Neural cell (in vitro differentiated cells): ENCODE results near the gene ADGRG6. TPM values are rescaled to one million over a fixed set of nuclear protein-coding genes. Genes with fewer than 3 reads are reported as not detected.
A peak's percentile ranks its signal among the peaks of the same experiment; 100 is the strongest.

Experiments used
- H2AFZ ChIP-seq: fragments of 200-600, 300-800 bp; sonication (generic), shearing (Covaris generic); 2 replicates; pipeline ENCODE4 v1.6.0; 2014; ENCODE audit warnings: low read depth, mild to moderate bottlenecking, antibody characterized with exemption, low read length, moderate library complexity
- H3F3A ChIP-seq: fragments of 200-600 bp; shearing (Covaris generic); 2 replicates; pipeline ENCODE4 v1.6.1; 2016; ENCODE audit warnings: mild to moderate bottlenecking, moderate library complexity, mixed read lengths, antibody characterized with exemption, low read length; ENCODE audit not compliant: insufficient read depth, poor library complexity, severe bottlenecking
- H3K27ac ChIP-seq: fragments of 200-600, 300-800 bp; sonication (generic), shearing (Covaris generic); 2 replicates; pipeline ENCODE4 v1.5.1; 2014; ENCODE audit warnings: mild to moderate bottlenecking, low read length, moderate library complexity
- H3K27me3 ChIP-seq: fragments of 300-800, 200-600 bp; sonication (generic), shearing (Covaris generic); 2 replicates; pipeline ENCODE4 v1.6.0; 2014; ENCODE audit warnings: mild to moderate bottlenecking, low read depth, low read length, moderate library complexity; ENCODE audit not compliant: insufficient read depth
- H3K36me3 ChIP-seq: fragments of 300-800, 200-600 bp; sonication (generic), shearing (Covaris generic); 2 replicates; pipeline ENCODE4 v1.5.1; 2014; ENCODE audit warnings: mild to moderate bottlenecking, antibody characterized with exemption, low read length, moderate library complexity; ENCODE audit not compliant: insufficient read depth
- H3K4me2 ChIP-seq: fragments of 300-800, 200-600 bp; sonication (generic), shearing (Covaris generic); 2 replicates; pipeline ENCODE4 v1.6.0; 2014; ENCODE audit warnings: mild to moderate bottlenecking, low read length
- H3K4me3 ChIP-seq: fragments of 300-800, 200-600 bp; sonication (generic), shearing (Covaris generic); 2 replicates; pipeline ENCODE4 v1.5.1; 2014; ENCODE audit warnings: mild to moderate bottlenecking, low read length, moderate library complexity
- H3K79me2 ChIP-seq: fragments of 200-600 bp; shearing (Covaris generic); replicated peaks from 2 replicates; pipeline ENCODE4 v1.6.0; 2014; ENCODE audit warnings: mild to moderate bottlenecking, low read length, moderate library complexity; ENCODE audit not compliant: insufficient read depth
- H3K9ac ChIP-seq: fragments of 300-800, 200-600 bp; sonication (generic), shearing (Covaris generic); 2 replicates; pipeline ENCODE4 v1.6.1; 2016; ENCODE audit warnings: mild to moderate bottlenecking, low read length, mixed read lengths
- H3K9me2 ChIP-seq: fragments of 200-600 bp; shearing (Covaris generic); 2 replicates; pipeline ENCODE4 v1.6.1; 2016; ENCODE audit warnings: mild to moderate bottlenecking, low read length, mixed read lengths; ENCODE audit not compliant: insufficient read depth
- H3K9me3 ChIP-seq: fragments of 200-600, 300-800 bp; sonication (generic), shearing (Covaris generic); 2 replicates; pipeline ENCODE4 v1.6.1; 2016; ENCODE audit warnings: mild to moderate bottlenecking, mixed run types, low read length, moderate library complexity, mixed read lengths
- H4K20me1 ChIP-seq: fragments of 200-600 bp; shearing (Covaris generic); 2 replicates; pipeline ENCODE4 v1.6.1; 2016; ENCODE audit warnings: mild to moderate bottlenecking, mixed run types; ENCODE audit not compliant: insufficient read depth
- EP300 ChIP-seq: fragments of 450-650 bp; conservative IDR thresholded peaks from 2 replicates; pipeline ENCODE4 v1.6.1; 2014; ENCODE audit warnings: antibody characterized with exemption, mild to moderate bottlenecking, moderate library complexity; ENCODE audit not compliant: poor library complexity, severe bottlenecking
- EZH2 ChIP-seq: fragments of 200-600, 300-800 bp; shearing (Covaris generic), sonication (generic); IDR thresholded peaks from 2 replicates; pipeline ENCODE4 v1.6.1; 2014; ENCODE audit warnings: antibody characterized with exemption, low read length, borderline replicate concordance, mild to moderate bottlenecking; ENCODE audit not compliant: insufficient read depth, poor library complexity, severe bottlenecking
- MXI1 ChIP-seq: fragments of 450-650 bp; conservative IDR thresholded peaks from 2 replicates; pipeline ENCODE4 v1.6.1; 2014; ENCODE audit warnings: antibody characterized with exemption, mild to moderate bottlenecking; ENCODE audit not compliant: poor library complexity, severe bottlenecking
- POLR2AphosphoS5 ChIP-seq: IDR thresholded peaks from 2 replicates; pipeline ENCODE4 v1.6.1; 2012
- RAD21 ChIP-seq: fragments of 450-650 bp; conservative IDR thresholded peaks from 2 replicates; pipeline ENCODE4 v1.6.1; 2014; ENCODE audit warnings: antibody characterized with exemption, mild to moderate bottlenecking, moderate library complexity
- SMC3 ChIP-seq: fragments of 450-650 bp; conservative IDR thresholded peaks from 2 replicates; pipeline ENCODE4 v1.6.1; 2014; ENCODE audit warnings: antibody characterized with exemption, mild to moderate bottlenecking, moderate library complexity; ENCODE audit not compliant: poor library complexity
- TAF1 ChIP-seq: IDR thresholded peaks from 2 replicates; pipeline ENCODE4 v1.6.1; 2012; ENCODE audit warnings: low read depth
- polyA plus RNA-seq: library from polyadenylated mRNA; depleted of rRNA; stranded (reverse); fragments of >200 nt; gene quantifications from 2 replicates; pipeline ENCODE4 v1.2.3, GENCODE V29; 2014
- TF ChIP-seq, protein P1 (sequence below): fragments of 450-650 bp; IDR thresholded peaks from 2 replicates; pipeline ENCODE4 v1.5.1; 2014; ENCODE audit warnings: antibody characterized with exemption, mild to moderate bottlenecking, moderate library complexity; ENCODE audit not compliant: poor library complexity, severe bottlenecking
- TF ChIP-seq, protein P2 (sequence below): IDR thresholded peaks from 2 replicates; pipeline ENCODE4 v1.6.1; 2012; ENCODE audit warnings: borderline replicate concordance

Gene ADGRG6
- polyA plus RNA-seq, 1 donor from 2014 or later, result 0.37 TPM

DNA sequence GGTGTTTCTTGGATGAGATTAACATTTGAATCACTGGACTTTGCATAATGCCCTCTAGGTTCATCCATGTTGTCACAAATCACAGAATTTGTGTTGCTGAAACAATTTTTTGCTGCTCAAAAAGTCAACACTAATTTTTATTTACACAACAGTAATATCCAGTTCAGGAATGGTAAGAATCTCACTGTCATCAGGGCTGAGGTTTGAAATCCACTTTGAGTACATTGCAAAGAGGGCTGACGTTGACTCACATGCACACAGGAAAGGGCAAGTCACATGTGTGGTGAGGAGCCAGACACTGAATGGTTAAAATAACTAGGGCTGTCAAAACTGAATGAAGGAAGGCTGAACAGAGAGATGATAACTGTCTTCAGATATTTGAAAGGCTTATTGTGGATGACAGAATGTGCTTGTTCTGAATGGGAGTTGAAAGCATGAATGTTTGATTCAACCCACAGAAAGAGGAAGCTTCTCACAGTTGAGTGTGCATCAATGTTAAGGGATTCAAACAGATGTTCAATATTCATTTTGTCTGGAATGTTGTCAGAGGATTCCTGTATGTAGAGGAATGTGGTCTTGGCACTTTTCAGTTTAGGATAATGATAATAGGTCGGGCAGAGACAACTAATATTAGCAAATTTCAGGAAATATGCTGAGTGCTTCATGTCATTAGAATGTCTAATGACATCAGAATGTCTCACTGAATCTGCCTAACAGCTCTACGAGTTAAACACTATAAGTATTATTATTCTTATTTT lies 3.6 kb upstream of the ADGRG6 start:
- Histone ChIP-seq H3K27me3 (peaks cover 30% of the 10 kb centered on the region), H3K36me3 (no peaks in the 10 kb centered on the region), H3K9me2 (no peaks in the 10 kb centered on the region), H2AFZ (no peak overlapping the region), H3K9ac (peak overlapping the region; percentile 10), H3K79me2 (no peaks in the 10 kb centered on the region), H3K4me2 (peak overlapping the region; percentile 36), H3F3A (no peaks in the 10 kb centered on the region), H3K4me3 (peak overlapping the region; percentile 6), H4K20me1 (no peaks in the 10 kb centered on the region), H3K27ac (peak overlapping the region; percentile 68), H3K9me3 (no peaks in the 10 kb centered on the region)
- peak; percentile 20 for TF ChIP-seq MXI1
- TF ChIP-seq EP300, result peak; percentile 97
- no peak for TF ChIP-seq SMC3
- TF ChIP-seq, protein P1, sequence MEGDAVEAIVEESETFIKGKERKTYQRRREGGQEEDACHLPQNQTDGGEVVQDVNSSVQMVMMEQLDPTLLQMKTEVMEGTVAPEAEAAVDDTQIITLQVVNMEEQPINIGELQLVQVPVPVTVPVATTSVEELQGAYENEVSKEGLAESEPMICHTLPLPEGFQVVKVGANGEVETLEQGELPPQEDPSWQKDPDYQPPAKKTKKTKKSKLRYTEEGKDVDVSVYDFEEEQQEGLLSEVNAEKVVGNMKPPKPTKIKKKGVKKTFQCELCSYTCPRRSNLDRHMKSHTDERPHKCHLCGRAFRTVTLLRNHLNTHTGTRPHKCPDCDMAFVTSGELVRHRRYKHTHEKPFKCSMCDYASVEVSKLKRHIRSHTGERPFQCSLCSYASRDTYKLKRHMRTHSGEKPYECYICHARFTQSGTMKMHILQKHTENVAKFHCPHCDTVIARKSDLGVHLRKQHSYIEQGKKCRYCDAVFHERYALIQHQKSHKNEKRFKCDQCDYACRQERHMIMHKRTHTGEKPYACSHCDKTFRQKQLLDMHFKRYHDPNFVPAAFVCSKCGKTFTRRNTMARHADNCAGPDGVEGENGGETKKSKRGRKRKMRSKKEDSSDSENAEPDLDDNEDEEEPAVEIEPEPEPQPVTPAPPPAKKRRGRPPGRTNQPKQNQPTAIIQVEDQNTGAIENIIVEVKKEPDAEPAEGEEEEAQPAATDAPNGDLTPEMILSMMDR, result no peak
- TF ChIP-seq, protein P2, sequence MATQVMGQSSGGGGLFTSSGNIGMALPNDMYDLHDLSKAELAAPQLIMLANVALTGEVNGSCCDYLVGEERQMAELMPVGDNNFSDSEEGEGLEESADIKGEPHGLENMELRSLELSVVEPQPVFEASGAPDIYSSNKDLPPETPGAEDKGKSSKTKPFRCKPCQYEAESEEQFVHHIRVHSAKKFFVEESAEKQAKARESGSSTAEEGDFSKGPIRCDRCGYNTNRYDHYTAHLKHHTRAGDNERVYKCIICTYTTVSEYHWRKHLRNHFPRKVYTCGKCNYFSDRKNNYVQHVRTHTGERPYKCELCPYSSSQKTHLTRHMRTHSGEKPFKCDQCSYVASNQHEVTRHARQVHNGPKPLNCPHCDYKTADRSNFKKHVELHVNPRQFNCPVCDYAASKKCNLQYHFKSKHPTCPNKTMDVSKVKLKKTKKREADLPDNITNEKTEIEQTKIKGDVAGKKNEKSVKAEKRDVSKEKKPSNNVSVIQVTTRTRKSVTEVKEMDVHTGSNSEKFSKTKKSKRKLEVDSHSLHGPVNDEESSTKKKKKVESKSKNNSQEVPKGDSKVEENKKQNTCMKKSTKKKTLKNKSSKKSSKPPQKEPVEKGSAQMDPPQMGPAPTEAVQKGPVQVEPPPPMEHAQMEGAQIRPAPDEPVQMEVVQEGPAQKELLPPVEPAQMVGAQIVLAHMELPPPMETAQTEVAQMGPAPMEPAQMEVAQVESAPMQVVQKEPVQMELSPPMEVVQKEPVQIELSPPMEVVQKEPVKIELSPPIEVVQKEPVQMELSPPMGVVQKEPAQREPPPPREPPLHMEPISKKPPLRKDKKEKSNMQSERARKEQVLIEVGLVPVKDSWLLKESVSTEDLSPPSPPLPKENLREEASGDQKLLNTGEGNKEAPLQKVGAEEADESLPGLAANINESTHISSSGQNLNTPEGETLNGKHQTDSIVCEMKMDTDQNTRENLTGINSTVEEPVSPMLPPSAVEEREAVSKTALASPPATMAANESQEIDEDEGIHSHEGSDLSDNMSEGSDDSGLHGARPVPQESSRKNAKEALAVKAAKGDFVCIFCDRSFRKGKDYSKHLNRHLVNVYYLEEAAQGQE, result peak; percentile 98
- no peak for TF ChIP-seq EZH2
- peak; percentile 62 for TF ChIP-seq POLR2AphosphoS5

DNA sequence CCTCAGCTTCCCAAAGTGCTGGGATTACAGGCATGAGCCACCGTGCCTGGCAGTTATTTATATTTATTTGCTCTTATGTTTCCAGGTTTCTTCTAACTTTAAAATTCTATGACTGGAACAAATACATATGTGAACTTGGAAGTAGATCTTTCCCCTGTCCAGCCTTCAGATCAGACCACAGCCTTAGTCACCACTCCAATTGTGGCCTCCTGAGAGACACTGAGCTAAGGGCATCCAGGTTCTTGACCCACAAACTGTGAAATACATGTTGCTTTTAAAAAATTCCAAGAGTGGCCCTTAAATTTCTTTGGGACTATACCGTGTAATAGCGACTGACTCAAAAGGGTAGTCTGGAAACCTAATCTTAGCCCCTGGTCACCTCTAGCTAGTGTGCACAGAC lies 1.5 kb upstream of the ADGRG6 start:
- H3K4me3 ChIP-seq, result no peak overlapping the region
- H3K4me2 ChIP-seq, result no peak overlapping the region
- no peaks in the 10 kb centered on the region for H3K79me2 ChIP-seq
- H3K27ac ChIP-seq, result no peak overlapping the region
- TF ChIP-seq TAF1 (no peak), EP300 (no peak), SMC3 (no peak), EZH2 (no peak), MXI1 (no peak), RAD21 (no peak), POLR2AphosphoS5 (no peak)
- TF ChIP-seq, protein P1, result no peak
- TF ChIP-seq, protein P2, result no peak
- H3K36me3 ChIP-seq, result no peaks in the 10 kb centered on the region
- no peaks in the 10 kb centered on the region for H4K20me1 ChIP-seq
- no peak overlapping the region for H2AFZ ChIP-seq
- no peaks in the 10 kb centered on the region for H3K9me2 ChIP-seq
- no peak overlapping the region for H3K9ac ChIP-seq
- no peaks in the 10 kb centered on the region for H3K9me3 ChIP-seq
- no peaks in the 10 kb centered on the region for H3F3A ChIP-seq
- peaks cover 37% of the 10 kb centered on the region for H3K27me3 ChIP-seq
